Measurements from ENCODE around the gene CRYL1. TPM values are rescaled to one million over a fixed set of nuclear protein-coding genes. Genes with fewer than 3 reads are reported as not detected.

The CRYL1 gene
- total and polyA plus RNA-seq, 2 experiments from 2014 or later = 65.5 to 66.2 TPM

DNA sequence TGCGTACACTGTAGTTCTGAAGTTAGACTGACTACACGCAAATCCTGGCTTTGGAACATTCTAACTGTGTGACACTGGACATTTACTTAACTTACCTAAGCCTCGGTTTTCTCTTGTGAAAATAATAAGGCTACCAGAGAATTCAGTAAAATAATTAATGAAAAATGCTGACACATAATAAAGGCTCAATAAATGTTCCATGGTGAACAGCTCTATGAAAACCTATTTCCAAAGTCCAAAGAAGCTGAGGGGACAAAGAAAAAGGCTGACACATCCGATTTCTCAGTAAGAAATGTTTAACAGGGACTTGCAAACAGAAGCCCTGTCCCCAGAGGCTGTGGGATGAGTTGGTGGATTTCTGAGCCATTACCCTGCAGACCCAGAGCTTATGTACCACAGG, 153.8 kb downstream of the CRYL1 start:
- no peak for TF ChIP-seq EZH2 (IDR thresholded peaks at IDR 0.05; ENCODE audit: borderline replicate concordance)
- TF ChIP-seq, protein P1, sequence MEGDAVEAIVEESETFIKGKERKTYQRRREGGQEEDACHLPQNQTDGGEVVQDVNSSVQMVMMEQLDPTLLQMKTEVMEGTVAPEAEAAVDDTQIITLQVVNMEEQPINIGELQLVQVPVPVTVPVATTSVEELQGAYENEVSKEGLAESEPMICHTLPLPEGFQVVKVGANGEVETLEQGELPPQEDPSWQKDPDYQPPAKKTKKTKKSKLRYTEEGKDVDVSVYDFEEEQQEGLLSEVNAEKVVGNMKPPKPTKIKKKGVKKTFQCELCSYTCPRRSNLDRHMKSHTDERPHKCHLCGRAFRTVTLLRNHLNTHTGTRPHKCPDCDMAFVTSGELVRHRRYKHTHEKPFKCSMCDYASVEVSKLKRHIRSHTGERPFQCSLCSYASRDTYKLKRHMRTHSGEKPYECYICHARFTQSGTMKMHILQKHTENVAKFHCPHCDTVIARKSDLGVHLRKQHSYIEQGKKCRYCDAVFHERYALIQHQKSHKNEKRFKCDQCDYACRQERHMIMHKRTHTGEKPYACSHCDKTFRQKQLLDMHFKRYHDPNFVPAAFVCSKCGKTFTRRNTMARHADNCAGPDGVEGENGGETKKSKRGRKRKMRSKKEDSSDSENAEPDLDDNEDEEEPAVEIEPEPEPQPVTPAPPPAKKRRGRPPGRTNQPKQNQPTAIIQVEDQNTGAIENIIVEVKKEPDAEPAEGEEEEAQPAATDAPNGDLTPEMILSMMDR (IDR thresholded peaks at IDR 0.05; ENCODE audit: poor library complexity) = no peak
- no peak for TF ChIP-seq EZH2phosphoT487 (IDR thresholded peaks at IDR 0.05; ENCODE audit: low read depth, severe bottlenecking, unreplicated experiment)
- H4K20me1 ChIP-seq (ENCODE audit: insufficient read depth, poor library complexity, severe bottlenecking) = no peaks in the 10 kb centered on the region
- H3K4me1 ChIP-seq (ENCODE audit: insufficient read depth) = peaks cover 5% of the 10 kb centered on the region
- H3K9me3 ChIP-seq (ENCODE audit: low read depth) = no peaks in the 10 kb centered on the region
- H3K36me3 ChIP-seq (replicated peaks; ENCODE audit: insufficient read depth, low read depth) = no peaks in the 10 kb centered on the region
- DNase-seq (ENCODE audit: low spot score) = no peak
- 87% methylated on average over 4 of the region's 4 CpGs for WGBS (ENCODE audit: low lambda C conversion rate, missing lambda C conversion rate)
- H3K4me3 ChIP-seq = no peak overlapping the region
- peak overlapping the region; percentile 20 for H3K27ac ChIP-seq
- H3K27me3 ChIP-seq = no peaks in the 10 kb centered on the region
- no peak overlapping the region for H2AFZ ChIP-seq
- H3K9me2 ChIP-seq (replicated peaks; ENCODE audit: insufficient read depth) = no peaks in the 10 kb centered on the region
- H3K79me2 ChIP-seq = no peaks in the 10 kb centered on the region
- no peak overlapping the region for H3K4me2 ChIP-seq

- WGBS (ENCODE audit: low lambda C conversion rate, missing lambda C conversion rate) = 69% methylated on average over 2 of the region's 2 CpGs
- DNase-seq (ENCODE audit: low spot score) = no peak
- H4K20me1 ChIP-seq (ENCODE audit: insufficient read depth, poor library complexity, severe bottlenecking) = no peaks in the 10 kb centered on the region
These were observed 154.7 kb downstream of the CRYL1 start for GRCh38 chr13:20370815-20371421.

DNA sequence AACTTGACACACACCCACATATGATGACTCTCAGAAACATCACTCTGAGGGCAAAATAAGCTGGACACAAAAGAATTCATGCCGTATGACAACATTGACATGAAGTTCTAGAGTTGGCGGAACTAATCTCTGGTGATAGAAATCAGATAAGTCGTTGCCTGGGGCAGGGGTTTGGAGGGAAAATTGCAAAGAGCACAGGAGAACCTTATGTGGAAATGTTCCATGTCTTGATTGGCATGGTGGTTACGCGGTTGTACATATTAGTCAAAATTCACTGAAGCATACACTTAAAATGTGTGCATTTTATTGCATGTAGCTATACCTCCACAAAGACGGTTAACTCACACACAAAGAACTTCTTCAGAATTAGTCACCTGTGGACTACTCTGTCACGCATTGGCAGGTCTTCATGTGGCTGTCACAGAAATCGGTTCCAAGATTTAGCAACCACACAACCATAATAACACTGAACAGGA, 155.7 kb downstream of the CRYL1 start:
- WGBS (ENCODE audit: low lambda C conversion rate, missing lambda C conversion rate) = 90% methylated on average over 8 of the region's 8 CpGs
- H3K79me2 ChIP-seq = no peaks in the 10 kb centered on the region
- TF ChIP-seq, protein P1 (IDR thresholded peaks at IDR 0.05; ENCODE audit: poor library complexity) = no peak
- TF ChIP-seq EZH2 (IDR thresholded peaks at IDR 0.05; ENCODE audit: borderline replicate concordance) = no peak
- TF ChIP-seq EZH2phosphoT487 (IDR thresholded peaks at IDR 0.05; ENCODE audit: low read depth, severe bottlenecking, unreplicated experiment) = no peak
- no peak overlapping the region for H3K4me2 ChIP-seq
- H4K20me1 ChIP-seq (ENCODE audit: insufficient read depth, poor library complexity, severe bottlenecking) = no peaks in the 10 kb centered on the region
- H2AFZ ChIP-seq = no peak overlapping the region
- H3K9me2 ChIP-seq (replicated peaks; ENCODE audit: insufficient read depth) = no peaks in the 10 kb centered on the region
- peaks cover 5% of the 10 kb centered on the region for H3K4me1 ChIP-seq (ENCODE audit: insufficient read depth)
- H3K27ac ChIP-seq = no peak overlapping the region
- no peak overlapping the region for H3K4me3 ChIP-seq
- no peaks in the 10 kb centered on the region for H3K27me3 ChIP-seq
- no peaks in the 10 kb centered on the region for H3K36me3 ChIP-seq (replicated peaks; ENCODE audit: insufficient read depth, low read depth)
- no peak for DNase-seq (ENCODE audit: low spot score)
- no peaks in the 10 kb centered on the region for H3K9me3 ChIP-seq (ENCODE audit: low read depth)

More at GRCh38 chr13:20370815-20371421, 154.7 kb downstream of the CRYL1 start:
- no peak overlapping the region for H3K27ac ChIP-seq
- TF ChIP-seq, protein P1 (IDR thresholded peaks at IDR 0.05; ENCODE audit: poor library complexity) = no peak
- TF ChIP-seq EZH2 (IDR thresholded peaks at IDR 0.05; ENCODE audit: borderline replicate concordance) (no peak), EZH2phosphoT487 (IDR thresholded peaks at IDR 0.05; ENCODE audit: low read depth, severe bottlenecking, unreplicated experiment) (no peak)
- H3K4me3 ChIP-seq = no peak overlapping the region
- H3K9me3 ChIP-seq (ENCODE audit: low read depth) = no peaks in the 10 kb centered on the region
- H3K27me3 ChIP-seq = no peaks in the 10 kb centered on the region
- H2AFZ ChIP-seq = no peak overlapping the region
- no peak overlapping the region for H3K4me2 ChIP-seq
- no peaks in the 10 kb centered on the region for H3K36me3 ChIP-seq (replicated peaks; ENCODE audit: insufficient read depth, low read depth)
- H3K9me2 ChIP-seq (replicated peaks; ENCODE audit: insufficient read depth) = no peaks in the 10 kb centered on the region
- peaks cover 5% of the 10 kb centered on the region for H3K4me1 ChIP-seq (ENCODE audit: insufficient read depth)
- H3K79me2 ChIP-seq = no peaks in the 10 kb centered on the region
